IMR-90 (cell line): ENCODE results near the gene ZSCAN23. TPM values are rescaled to one million over a fixed set of nuclear protein-coding genes. Genes with fewer than 3 reads are reported as not detected.

Experiments used
- ATAC-seq: fragments of 200-7000 bp; cut with Tn5 transposase; 2 replicates; pipeline ENCODE4 v1.9.1; 2020; ENCODE audit warnings: low read depth, mild to moderate bottlenecking, moderate library complexity
- BruUV-seq: library from RNA; stranded (reverse); fragments of 400-500 nt; replicated peaks from 2 replicates; lab custom pipeline; 2021; lab: Mats Ljungman, UMichigan
- CTCF ChIA-PET: fragments of 300-600 bp; formaldehyde crosslinking; extraction: SDS; loops from one replicate; lab custom pipeline; 2021; ENCODE audit warnings: antibody characterized with exemption; lab: Yijun Ruan, JAX
- POLR2A ChIA-PET: fragments of 300-600 bp; sonication (Branson Sonifier 250); formaldehyde crosslinking; loops from one replicate; lab custom pipeline; 2022; ENCODE audit warnings: antibody characterized with exemption; ENCODE audit not compliant: unreplicated experiment; lab: Charles Lee
- DNase-seq: peaks from one replicate; pipeline ENCODE4 v3.0.0; 2013
- H2AFZ ChIP-seq: replicated peaks from 2 replicates; pipeline ENCODE3; 2013; ENCODE audit warnings: low read length, mild to moderate bottlenecking; ENCODE audit not compliant: poor library complexity
- H2AK5ac ChIP-seq: 2 replicates; pipeline ENCODE4 v1.6.1; 2013; ENCODE audit warnings: low read depth, low read length, inconsistent platforms
- H2AK9ac ChIP-seq: replicated peaks from 2 replicates; pipeline ENCODE3; 2013; ENCODE audit warnings: mild to moderate bottlenecking, low read depth, low read length, moderate library complexity; ENCODE audit not compliant: poor library complexity
- H2BK120ac ChIP-seq: 2 replicates; pipeline ENCODE4 v1.6.1; 2013; ENCODE audit warnings: low read depth, low read length, inconsistent platforms
- H2BK15ac ChIP-seq: 3 replicates; pipeline ENCODE4 v1.6.1; 2013; ENCODE audit warnings: low read depth, low read length, inconsistent platforms
- H2BK20ac ChIP-seq: 2 replicates; pipeline ENCODE4 v1.6.1; 2013; ENCODE audit warnings: low read depth, mild to moderate bottlenecking, inconsistent platforms, low read length, moderate library complexity
- H2BK5ac ChIP-seq: 2 replicates; pipeline ENCODE4 v1.6.1; 2013; ENCODE audit warnings: mild to moderate bottlenecking, low read depth, low read length, inconsistent platforms; ENCODE audit not compliant: poor library complexity, severe bottlenecking
- H3K14ac ChIP-seq: replicated peaks from 2 replicates; pipeline ENCODE4 v1.6.1; 2013; ENCODE audit warnings: low read depth, low read length, inconsistent platforms
- H3K18ac ChIP-seq: 2 replicates; pipeline ENCODE4 v1.6.1; 2013; ENCODE audit warnings: low read depth, low read length, control low read depth
- H3K23ac ChIP-seq: 2 replicates; pipeline ENCODE4 v1.6.1; 2013; ENCODE audit warnings: low read depth, low read length, inconsistent platforms
- H3K27ac ChIP-seq: 2 replicates; pipeline ENCODE4 v1.5.1; 2013; ENCODE audit warnings: mild to moderate bottlenecking, control low read depth, low read length; ENCODE audit not compliant: insufficient read depth
- H3K27me3 ChIP-seq: 2 replicates; pipeline ENCODE4 v1.6.1; 2013; ENCODE audit warnings: low read length; ENCODE audit not compliant: control insufficient read depth, insufficient read depth
- H3K36me3 ChIP-seq: 2 replicates; pipeline ENCODE4 v1.6.1; 2013; ENCODE audit warnings: low read length, mixed read lengths; ENCODE audit not compliant: control insufficient read depth, insufficient read depth
- H3K4ac ChIP-seq: 2 replicates; pipeline ENCODE4 v1.6.1; 2013; ENCODE audit warnings: low read depth, low read length, inconsistent platforms
- H3K4me1 ChIP-seq: 2 replicates; pipeline ENCODE4 v1.6.1; 2013; ENCODE audit warnings: low read length, mixed read lengths; ENCODE audit not compliant: control insufficient read depth, insufficient read depth
- H3K4me2 ChIP-seq: 2 replicates; pipeline ENCODE4 v1.6.1; 2013; ENCODE audit warnings: low read depth, mild to moderate bottlenecking, control low read depth, low read length, moderate library complexity
- H3K4me3 ChIP-seq: 2 replicates; pipeline ENCODE4 v1.5.1; 2013; ENCODE audit warnings: low read depth, mild to moderate bottlenecking, control low read depth, low read length, moderate library complexity; ENCODE audit not compliant: insufficient read depth
- H3K56ac ChIP-seq: 2 replicates; pipeline ENCODE4 v1.6.1; 2013; ENCODE audit warnings: low read length, inconsistent platforms; ENCODE audit not compliant: insufficient read depth; ENCODE audit errors: extremely low read depth
- H3K79me1 ChIP-seq, 2 experiments: 2 replicates each; pipeline ENCODE4 v1.6.1; 2013; ENCODE audit warnings: low read length in 2 of 2, inconsistent platforms in 1 of 2, low read depth in 1 of 2
- H3K9ac ChIP-seq: 2 replicates; pipeline ENCODE4 v1.6.1; 2013; ENCODE audit warnings: low read depth, low read length, control low read depth
- H3K9me1 ChIP-seq: 2 replicates; pipeline ENCODE4 v1.6.1; 2013; ENCODE audit warnings: low read length, inconsistent platforms; ENCODE audit not compliant: insufficient read depth
- H3K9me3 ChIP-seq: 2 replicates; pipeline ENCODE4 v1.6.1; 2013; ENCODE audit warnings: low read length; ENCODE audit not compliant: control insufficient read depth, insufficient read depth
- H4K20me1 ChIP-seq: 2 replicates; pipeline ENCODE4 v1.6.1; 2013; ENCODE audit warnings: low read length, inconsistent platforms; ENCODE audit not compliant: insufficient read depth
- H4K5ac ChIP-seq: 2 replicates; pipeline ENCODE4 v1.6.1; 2013; ENCODE audit warnings: mild to moderate bottlenecking, low read depth, low read length, control low read depth
- H4K8ac ChIP-seq, 2 experiments: 2 replicates each; pipeline ENCODE4 v1.6.1; 2013; ENCODE audit warnings: low read depth in 2 of 2, low read length in 2 of 2, control low read depth in 1 of 2, inconsistent platforms in 1 of 2
- H4K91ac ChIP-seq: 2 replicates; pipeline ENCODE4 v1.6.1; 2013; ENCODE audit warnings: low read depth, low read length, inconsistent platforms; ENCODE audit not compliant: insufficient read depth
- CEBPB ChIP-seq: IDR thresholded peaks from 2 replicates; pipeline ENCODE4 v1.6.1; 2012; ENCODE audit warnings: low read depth, low read length, improper control_type of control experiment
- FOS ChIP-seq: fragments of 150-350 bp; IDR thresholded peaks from 2 replicates; pipeline ENCODE4 v1.6.1; 2016; ENCODE audit warnings: low read depth, low read length
- WGBS, 2 experiments: methylation state at CpG; one replicate each; pipeline versions ENCODE4 v1.1.5 to v1.1.7; 2013; ENCODE audit warnings: missing lambda C conversion rate in 2 of 2; ENCODE audit not compliant: insufficient read length in 1 of 2; ENCODE audit errors: extremely low coverage in 2 of 2; 5-methylcytosine and 5-hydroxymethylcytosine counted together
- dilution Hi-C: fragments of 300-500 bp; cut with HindIII; formaldehyde crosslinking; loops from one replicate; pipeline ENCODE4 v1.14.3; 2018; ENCODE audit warnings: low sequenced_read_pairs; ENCODE audit not compliant: unreplicated experiment
- in situ Hi-C: fragments of 300-500 bp; cut with MboI; formaldehyde crosslinking; loops from 3 replicates; pipeline ENCODE4 v1.14.3; 2019; ENCODE audit warnings: low sequenced_read_pairs, inconsistent platforms, mixed read lengths
- intact Hi-C: fragments of 100-400 bp; cut with micrococcal nuclease; formaldehyde crosslinking; loops from 2 replicates; pipeline ENCODE4 v1.10.0; 2022
- polyA plus RNA-seq, 3 experiments: library from polyadenylated mRNA; depleted of rRNA; stranded (reverse); fragments of >200 nt; gene quantifications; 2 replicates each; pipeline ENCODE4 v1.2.3, GENCODE V29; 2012; ENCODE audit warnings: low replicate concordance in 1 of 3
- total RNA-seq: library from RNA; depleted of rRNA; stranded (reverse); fragments of >200 nt; gene quantifications from 2 replicates; pipeline ENCODE4 v1.2.3, GENCODE V29; 2012

ZSCAN23 gene
- total and polyA plus RNA-seq, 2 of the 4 experiments (the other 2 are of a cell fraction), result 1.7 to 8.4 TPM

DNA sequence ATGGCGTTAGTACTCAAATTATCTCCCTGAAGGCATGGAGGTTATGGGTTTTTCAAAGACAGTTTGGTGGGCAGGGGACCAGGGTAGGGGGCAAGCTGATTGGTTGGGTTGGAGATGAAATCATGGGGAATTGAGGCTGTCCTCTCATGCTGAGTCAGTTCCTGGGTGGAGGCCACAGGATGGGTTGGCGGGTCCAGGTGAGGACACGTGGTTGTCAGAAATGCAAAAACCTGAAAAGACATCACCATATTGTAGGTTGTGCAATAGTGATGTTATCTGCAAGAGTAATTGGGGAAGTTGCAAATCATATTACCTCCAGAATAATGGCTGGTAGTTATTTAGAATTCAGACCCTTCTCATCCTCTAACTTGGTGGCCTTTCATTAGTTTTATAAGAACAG is 42.2 kb upstream of the ZSCAN23 start:
- Histone ChIP-seq H3K9me1 (no peaks in the 10 kb centered on the region), H2BK120ac (no peak overlapping the region), H4K91ac (no peak overlapping the region), H4K8ac (no peak overlapping the region), H2BK15ac (no peak overlapping the region), H2BK5ac (no peak overlapping the region), H3K36me3 (no peaks in the 10 kb centered on the region), H3K56ac (no peak overlapping the region), H2AK5ac (no peak overlapping the region), H4K20me1 (no peaks in the 10 kb centered on the region), H3K18ac (no peak overlapping the region), H3K4me1 (no peaks in the 10 kb centered on the region), H3K23ac (no peak overlapping the region), H3K14ac (no peak overlapping the region), H3K9me3 (no peaks in the 10 kb centered on the region), H4K5ac (no peak overlapping the region), H3K9ac (no peak overlapping the region), H3K4me2 (no peak overlapping the region), H3K4ac (no peak overlapping the region), H3K79me1 (no peaks in the 10 kb centered on the region), H3K27ac (no peak overlapping the region), H2AK9ac (no peak overlapping the region), H2BK20ac (no peak overlapping the region), H3K4me3 (no peak overlapping the region), H3K27me3 (peaks cover 6% of the 10 kb centered on the region), H2AFZ (no peak overlapping the region)
- peak; percentile 44 for TF ChIP-seq CEBPB
- TF ChIP-seq FOS, result no peak
- intact Hi-C loops (loop anchor here (5.0 kb wide), 2 partner anchors 162 to 1008 kb away; no protein-coding TSS in a partner anchor), in situ Hi-C loops (no loop called here), dilution Hi-C loops (no loop called here)
- no CpG with 5 or more reads among the region's 3 CpGs for WGBS, 2 experiments
- BruUV-seq, result no TSS peak
- no peak for ATAC-seq
- ChIA-PET CTCF (no interaction called here), POLR2A (no interaction called here)
- no peak for DNase-seq
